HG02610 (cell line): ENCODE results near the gene CES4A.
"Not testable (repeated sequence)": the region's sequence is repeated elsewhere in the genome, so short reads cannot be mapped to it uniquely, and the experiment has no call there.

Source experiments
- ATAC-seq: cut with Tn5 transposase; IDR thresholded peaks from one replicate; pipeline ENCODE4 v1.9.1; 2021; ENCODE audit warnings: mild to moderate bottlenecking, moderate library complexity; ENCODE audit not compliant: unreplicated experiment

The CES4A gene

DNA sequence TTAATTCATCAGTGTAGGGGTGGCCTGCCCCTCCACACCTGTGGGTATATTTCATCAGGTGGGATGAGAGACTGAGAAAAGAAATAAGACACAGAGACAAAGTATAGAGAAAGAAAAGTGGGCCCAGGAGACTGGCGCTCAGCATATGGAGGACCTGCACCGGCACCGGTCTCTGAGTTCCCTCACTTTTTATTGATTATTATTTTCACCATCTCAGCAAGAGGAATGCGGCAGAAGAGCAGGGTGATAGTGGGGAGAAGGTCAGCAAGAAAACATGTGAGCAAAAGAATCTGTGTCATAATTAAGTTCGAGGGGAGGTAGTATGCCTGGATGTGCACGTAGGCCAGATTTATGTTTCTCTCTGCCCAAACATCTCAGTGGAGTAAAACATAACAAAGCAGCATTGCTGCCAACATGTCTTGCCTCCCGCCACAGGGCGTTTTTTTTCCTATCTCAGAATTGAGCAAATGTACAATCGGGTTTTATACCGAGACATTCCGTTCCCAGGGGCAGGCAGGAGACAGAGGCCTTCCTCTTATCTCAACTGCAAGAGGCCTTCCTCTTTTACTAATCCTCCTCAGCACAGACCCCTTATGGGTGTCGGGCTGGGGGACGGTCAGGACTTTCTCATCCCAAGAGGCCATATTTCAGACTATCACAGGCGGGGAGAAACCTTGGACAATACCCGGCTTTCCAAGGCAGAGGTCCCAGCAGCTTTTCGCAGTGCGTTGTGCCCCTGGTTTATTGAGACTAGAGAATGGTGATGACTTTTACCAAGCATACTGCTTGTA lies 32.8 kb upstream of the CES4A start:
- ATAC-seq: not testable (repeated sequence)

GRCh38 chr16:66956154-66956457 lies 32.3 kb upstream of the CES4A start:
- not testable (repeated sequence) for ATAC-seq

- ATAC-seq: no peak
These were observed 29.3 kb upstream of the CES4A start for GRCh38 chr16:66958857-66959703.

DNA sequence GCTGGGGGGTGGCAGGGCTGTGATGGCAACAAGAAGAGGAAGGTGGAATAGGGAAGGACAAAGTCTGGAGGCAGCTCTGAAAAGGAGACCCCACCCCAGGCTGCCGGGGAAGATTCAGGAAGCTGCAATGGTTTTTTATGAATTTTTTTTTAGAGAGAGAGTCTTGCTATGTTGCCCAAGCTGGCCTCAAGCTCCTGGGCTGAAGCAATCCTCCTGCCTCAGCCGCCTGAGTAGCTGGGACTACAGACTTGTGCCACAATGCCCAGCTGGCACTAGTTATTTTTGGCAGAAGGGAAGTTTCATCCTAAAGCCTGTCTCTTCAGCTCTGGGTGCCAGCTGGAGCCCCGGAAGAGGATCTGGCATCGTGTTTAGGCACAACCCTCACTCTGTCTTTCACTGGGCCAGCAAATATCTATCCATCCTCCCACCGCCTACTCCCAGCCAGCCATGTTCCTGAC lies 28.7 kb upstream of the CES4A start:
- no peak for ATAC-seq

DNA sequence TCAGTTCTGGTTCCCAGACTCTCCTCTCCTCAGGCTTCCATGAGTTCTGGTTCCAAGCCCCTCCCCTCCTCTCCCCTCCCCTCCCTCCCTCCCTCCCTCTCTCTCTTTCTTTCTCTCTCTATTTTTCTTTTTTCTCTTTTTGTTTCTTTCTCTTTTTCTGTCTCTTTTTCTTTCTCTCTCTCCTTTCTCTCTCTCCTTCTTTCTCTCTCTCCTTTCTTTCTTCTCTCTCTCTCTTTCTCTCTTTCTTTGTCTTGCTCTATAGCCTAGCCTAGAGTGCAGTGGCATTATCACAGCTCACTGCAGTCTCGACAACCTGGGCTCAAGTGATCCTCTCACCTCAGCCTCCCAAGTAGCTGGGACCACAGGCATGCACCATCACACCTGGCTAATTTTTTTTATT lies 28.1 kb upstream of the CES4A start:
- ATAC-seq: no peak

DNA sequence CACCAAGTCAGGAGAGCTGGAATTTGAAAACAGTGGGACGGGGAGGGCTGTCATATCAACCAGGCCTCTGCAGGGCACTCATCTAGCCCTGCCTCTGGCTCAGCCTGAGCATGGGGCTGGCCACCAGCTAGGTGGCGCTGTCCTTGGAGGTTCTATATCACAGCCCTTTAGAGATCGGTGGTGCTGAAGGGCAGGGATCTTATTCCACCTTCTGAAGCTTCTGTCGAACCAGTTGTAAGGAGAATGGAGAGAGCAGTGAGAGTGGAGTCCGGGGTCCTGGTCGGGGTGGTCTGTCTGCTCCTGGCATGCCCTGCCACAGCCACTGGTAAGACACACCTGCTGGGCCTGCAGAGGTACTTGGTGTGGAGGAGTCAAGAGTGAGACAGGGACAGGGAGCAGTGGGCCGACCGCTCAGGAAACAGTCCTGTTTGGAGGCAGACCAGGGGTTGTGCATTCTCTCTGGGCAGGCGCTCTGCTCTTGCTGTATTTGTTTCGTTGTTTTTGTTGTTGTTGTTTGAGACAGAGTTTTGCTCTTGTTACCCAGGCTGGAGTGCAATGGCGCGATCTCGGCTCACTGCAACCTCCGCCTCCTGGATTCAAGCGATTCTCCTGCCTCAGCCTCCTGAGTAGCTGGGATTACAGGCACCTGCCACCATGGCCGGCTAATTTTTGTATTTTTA lies 27.2 kb upstream of the CES4A start, which contains the start of gene CES3:
Gene CES3 (plus strand): TSS at position 202 of the 680 bp plus-strand sequence. CDS start 42 bp downstream, at position 244.
- no peak for ATAC-seq

DNA sequence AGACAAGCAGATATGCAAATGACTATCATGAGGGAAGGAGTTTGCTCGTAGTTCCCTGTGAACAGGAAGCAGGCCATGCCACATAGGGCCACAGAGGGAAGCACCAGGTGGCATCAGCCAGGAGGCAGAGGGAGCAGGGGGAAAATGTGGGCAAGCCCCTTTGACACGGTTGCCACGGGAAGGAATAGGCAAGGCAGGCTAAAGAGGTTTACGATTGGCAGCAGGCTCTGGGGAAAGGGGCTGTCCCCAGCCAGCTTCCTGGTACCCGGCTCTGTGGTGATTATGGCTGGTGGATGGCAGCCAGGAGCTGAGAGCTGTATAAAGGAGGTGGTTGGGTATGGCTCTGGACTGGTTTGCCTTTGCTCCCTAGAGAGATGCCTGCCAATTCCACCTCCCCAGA lies 26.5 kb upstream of the CES4A start:
- ATAC-seq: no peak

DNA sequence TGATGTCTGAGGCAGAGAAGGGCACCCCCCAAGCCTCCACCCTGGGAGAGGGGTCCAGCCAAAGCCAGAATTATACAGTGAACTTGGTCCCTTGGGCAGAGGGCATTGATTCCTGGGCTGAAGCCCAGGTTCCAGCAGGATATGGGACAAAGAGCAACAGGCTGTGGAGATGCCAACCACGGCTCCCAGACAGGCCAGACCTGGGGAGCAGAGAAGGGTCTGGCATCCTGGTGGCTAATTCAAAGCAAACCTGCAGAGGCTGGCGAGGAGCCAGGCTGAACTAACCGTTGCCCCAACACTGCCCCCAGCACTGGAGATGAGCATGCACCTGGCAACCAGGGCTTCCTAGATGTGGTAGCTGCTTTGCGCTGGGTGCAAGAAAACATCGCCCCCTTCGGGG lies 24.3 kb upstream of the CES4A start:
- no peak for ATAC-seq

- no peak for ATAC-seq
These were observed 19.5 kb upstream of the CES4A start for GRCh38 chr16:66968847-66969246.

DNA sequence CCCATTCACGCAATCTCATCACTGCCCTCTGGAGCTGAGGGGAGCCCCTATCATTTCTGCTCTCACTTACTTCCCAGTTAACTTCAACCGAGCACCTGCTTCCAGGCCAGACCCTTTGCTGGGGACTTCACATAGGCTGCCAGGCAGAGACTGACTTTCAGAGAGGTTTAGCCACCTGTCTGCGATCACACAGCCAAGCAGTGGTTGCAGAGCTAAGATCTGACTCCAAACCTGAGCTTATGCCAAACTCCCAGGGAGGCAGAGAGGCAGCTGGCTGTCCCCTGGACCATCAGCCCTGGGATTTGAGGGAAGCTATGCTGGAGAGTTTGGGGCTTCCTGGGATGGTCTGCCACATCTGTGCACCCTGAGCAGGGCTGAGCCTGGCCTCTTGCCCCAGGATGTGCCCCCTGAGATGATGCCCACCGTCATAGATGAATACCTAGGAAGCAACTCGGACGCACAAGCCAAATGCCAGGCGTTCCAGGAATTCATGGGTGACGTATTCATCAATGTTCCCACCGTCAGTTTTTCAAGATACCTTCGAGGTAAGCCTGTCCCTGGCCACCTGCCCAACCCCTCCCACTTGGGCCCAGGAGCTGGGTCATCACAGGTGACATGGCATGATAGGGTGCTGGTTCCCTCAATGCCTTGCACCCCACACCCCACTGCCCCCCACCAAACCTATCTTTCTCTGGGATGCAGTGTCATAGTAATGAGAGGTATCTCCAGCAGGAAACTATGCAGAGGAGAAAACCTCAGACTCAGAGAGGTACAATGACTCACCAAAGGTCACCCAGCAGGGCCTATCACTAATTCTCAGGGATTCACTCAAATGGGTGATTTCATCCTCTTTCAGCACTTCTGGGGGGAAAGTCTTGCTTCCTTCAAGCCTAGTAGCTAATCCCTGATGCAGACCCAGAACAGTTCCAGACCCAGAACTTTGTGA lies 17.3 kb upstream of the CES4A start:
- ATAC-seq: no peak

DNA sequence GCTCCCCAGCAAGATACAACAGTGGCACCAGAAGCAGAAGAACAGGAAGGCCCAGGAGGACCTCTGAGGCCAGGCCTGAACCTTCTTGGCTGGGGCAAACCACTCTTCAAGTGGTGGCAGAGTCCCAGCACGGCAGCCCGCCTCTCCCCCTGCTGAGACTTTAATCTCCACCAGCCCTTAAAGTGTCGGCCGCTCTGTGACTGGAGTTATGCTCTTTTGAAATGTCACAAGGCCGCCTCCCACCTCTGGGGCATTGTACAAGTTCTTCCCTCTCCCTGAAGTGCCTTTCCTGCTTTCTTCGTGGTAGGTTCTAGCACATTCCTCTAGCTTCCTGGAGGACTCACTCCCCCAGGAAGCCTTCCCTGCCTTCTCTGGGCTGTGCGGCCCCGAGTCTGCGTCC lies 15.4 kb upstream of the CES4A start:
- ATAC-seq: no peak

DNA sequence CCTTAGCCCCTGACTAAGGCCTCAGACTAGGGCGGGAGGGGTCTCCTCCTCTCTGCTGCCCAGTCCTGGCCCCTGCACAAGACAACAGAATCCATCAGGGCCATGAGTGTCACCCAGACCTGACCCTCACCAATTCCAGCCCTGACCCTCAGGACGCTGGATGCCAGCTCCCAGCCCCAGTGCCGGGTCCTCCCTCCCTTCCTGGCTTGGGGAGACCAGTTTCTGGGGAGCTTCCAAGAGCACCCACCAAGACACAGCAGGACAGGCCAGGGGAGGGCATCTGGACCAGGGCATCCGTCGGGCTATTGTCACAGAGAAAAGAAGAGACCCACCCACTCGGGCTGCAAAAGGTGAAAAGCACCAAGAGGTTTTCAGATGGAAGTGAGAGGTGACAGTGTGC lies 14.7 kb upstream of the CES4A start:
- ATAC-seq: no peak

DNA sequence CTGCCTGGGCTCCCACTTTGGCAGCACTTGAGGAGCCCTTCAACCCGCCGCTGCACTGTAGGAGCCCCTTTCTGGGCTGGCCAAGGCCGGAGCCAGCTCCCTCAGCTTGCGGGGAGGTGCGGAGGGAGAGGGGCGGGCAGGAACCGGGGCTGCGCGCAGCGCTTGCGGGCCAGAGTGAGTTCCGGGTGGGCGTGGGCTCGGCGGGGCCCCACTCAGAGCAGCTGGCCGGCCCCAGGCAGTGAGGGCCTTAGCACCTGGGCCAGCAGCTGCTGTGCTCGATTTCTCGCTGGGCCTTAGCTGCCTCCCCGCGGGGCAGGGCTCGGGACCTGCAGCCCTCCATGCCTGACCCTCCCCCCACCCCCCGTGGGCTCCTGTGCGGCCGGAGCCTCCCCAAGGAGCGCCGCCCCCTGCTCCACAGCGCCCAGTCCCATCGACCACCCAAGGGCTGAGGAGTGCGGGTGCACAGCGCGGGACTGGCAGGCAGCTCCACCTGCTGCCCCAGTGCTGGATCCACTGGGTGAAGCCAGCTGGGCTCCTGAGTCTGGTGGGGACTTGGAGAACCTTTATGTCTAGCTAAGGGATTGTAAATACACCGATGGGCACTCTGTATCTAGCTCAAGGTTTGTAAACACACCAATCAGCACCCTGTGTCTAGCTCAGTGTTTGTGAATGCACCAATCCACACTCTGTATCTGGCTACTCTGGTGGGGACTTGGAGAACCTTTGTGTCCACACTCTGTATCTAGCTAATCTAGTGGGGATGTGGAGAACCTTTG lies 14.0 kb upstream of the CES4A start:
- ATAC-seq: not testable (repeated sequence)

- ATAC-seq: not testable (repeated sequence)
These were observed 13.5 kb upstream of the CES4A start for GRCh38 chr16:66974932-66975246.

DNA sequence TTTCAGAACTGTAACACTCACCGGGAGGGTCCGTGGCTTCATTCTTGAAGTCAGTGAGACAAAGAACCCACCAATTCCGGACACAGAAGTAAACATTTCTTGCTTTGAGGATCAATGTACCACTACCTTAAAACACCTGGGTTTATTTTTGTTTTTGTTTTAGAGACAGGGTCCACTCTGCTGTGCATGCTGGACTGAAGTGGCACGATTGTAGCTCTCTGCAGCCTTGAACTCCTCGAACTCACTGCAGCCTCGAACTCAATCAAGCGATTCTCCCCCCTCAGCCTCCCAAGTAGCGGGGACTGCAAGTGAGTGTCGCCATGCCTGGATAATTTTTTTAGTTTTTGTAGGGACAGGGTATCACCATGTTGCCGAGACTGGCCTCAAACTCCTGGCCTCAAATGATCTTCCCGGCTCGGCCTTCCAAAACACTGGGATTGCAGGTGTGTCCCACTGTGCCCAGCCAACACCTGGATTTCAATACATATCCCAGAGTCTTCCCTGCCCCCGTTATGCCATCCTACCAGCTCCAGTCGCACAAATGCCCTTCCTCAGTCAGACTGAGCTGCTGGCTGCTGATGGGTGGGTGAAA lies 13.0 kb upstream of the CES4A start:
- no peak for ATAC-seq

GRCh38 chr16:66976746-66977145 lies 11.6 kb upstream of the CES4A start:
- no peak for ATAC-seq

DNA sequence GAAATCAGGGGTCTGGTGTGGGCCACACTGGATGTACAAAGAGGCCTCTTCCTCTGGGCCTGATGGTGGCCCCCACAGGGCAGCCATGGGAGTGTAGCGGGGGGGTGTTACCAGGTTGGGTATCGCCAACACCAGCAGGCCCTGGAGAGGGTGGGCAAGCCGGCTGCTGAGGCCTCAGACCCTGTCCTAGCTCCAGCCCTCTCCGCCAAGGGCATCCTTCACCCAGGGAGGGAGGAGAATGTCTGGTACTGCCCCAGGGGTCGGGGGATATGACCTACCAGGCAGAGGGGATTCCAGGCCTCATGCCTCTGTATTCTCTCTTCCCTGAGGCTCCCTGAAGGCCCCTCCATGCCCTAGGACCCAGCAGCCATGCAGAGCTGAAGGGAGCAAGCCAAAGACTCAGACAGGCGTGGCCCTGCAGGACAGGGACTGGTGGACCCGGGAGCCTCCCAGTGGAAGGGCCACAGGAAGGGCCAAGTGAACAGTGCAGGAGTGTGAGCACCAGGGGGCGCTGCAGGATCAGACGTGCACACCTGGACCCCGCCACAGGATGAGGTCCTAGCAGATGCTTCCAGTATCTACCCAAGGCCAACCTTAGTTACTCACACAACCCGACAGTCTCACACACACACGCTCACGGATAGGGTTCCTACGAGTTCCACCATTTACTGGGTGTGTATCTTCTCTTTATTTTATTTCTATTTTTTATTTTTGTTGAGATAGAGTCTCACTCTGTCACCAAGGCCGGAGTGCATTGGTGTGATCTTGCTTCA lies 10.9 kb upstream of the CES4A start:
- ATAC-seq: peak; percentile 75

- no peak for ATAC-seq
These were observed 9.2 kb upstream of the CES4A start for GRCh38 chr16:66979011-66979717.
